Stimulated activated CD8-positive, alpha-beta memory T cell treated with anti-CD3 and anti-CD28 coated beads, Interleukin-15, amount 100 ng/mL, for 24 hours (primary cell): ENCODE measurements around the gene CFAP161.

Source experiments
- DNase-seq: peaks from one replicate; pipeline ENCODE4 v3.0.0-alpha.2; 2020; ENCODE audit warnings: low read depth

Gene CFAP161, protein sequence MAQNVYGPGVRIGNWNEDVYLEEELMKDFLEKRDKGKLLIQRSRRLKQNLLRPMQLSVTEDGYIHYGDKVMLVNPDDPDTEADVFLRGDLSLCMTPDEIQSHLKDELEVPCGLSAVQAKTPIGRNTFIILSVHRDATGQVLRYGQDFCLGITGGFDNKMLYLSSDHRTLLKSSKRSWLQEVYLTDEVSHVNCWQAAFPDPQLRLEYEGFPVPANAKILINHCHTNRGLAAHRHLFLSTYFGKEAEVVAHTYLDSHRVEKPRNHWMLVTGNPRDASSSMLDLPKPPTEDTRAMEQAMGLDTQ

DNA sequence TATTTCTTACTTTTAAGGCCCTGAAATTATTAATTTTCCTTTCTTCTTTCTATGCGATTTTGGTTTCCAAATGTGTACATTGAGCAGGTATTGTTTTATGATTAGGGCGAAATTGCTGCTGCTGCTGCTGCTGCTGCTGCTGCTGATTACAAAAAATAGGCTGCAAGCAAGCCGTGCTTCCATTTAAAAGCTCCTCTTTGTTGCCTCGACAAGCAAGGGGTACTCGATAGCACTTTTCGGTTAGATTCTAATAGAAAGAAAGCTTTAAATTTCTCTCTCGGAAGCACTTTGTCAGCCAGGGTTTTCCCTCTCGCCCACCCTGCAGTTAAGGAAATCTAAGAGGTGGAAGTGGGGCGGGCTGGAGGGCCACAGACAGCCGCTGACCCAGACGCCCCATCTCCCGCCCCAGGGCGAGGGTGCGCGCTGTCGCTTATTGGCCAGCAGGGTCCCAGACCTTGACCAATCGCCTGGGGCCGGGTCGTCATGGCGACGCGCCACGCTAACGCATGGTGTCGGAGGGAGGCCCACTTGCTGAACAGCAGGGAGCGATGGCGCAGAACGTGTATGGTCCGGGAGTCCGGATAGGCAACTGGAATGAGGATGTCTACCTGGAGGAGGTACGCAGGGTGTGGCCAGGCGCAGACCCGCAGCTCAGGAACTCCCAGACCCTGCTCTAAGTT is at the start of gene CFAP161:
CFAP161 (plus strand) TSS at position 489 of the 680 bp plus-strand sequence; CDS start at position 549, 60 bp downstream.
- no peak for DNase-seq

- DNase-seq, result no peak
Measured at GRCh38 chr15:81084716-81085115, 49.4 kb upstream of the CFAP161 start.

GRCh38 chr15:81085213-81085612 is 48.9 kb upstream of the CFAP161 start:
- DNase-seq, result no peak

DNA sequence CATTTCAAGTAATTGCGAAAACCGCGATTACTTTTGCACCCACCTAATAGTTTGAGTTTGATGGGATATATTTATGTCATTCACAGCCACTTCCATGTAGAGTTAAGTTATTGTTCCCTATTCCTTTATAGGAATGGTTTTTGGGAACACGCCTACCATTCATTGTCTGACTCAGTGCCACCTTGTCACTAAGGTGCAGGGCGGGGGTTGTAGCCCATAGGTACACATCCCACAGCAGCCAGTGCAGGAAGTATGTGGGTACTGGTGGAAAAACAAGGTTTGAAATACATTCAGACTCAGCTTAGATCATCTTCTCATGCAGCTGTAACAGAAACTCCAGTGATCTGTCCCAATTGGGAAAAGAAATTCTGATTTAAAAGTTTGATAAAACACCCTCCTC is 48.2 kb upstream of the CFAP161 start:
- no peak for DNase-seq

- no peak for DNase-seq
Measured at GRCh38 chr15:81087066-81087465, 47.0 kb upstream of the CFAP161 start.

GRCh38 chr15:81087694-81088093 is 46.4 kb upstream of the CFAP161 start:
- DNase-seq, result no peak

DNA sequence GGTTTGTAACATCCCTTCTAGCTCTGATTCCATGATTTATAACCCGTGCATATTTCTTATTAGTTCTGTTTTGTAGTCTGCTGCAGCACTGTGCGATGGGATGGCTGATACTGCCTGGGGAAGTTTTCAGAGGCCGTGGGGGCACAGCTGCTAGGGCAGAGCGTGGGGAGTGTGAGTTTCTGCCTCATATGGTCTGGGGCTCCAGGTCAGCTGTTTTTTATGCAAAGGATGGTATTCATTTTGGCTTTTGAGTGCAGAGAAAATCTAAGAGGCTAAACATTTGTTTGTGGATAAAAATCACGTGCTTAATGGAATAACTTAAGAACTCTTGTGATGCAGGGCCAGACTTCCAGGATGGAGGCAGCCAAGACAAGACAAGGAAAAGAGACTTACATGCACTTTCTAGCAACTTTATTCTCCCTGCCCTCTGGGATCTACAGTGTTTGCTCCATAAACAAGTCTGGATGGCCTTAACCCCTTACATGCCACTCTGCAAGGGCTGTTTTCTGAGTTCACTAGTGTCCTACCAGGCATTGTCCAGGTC is 45.5 kb upstream of the CFAP161 start:
- no peak for DNase-seq

DNA sequence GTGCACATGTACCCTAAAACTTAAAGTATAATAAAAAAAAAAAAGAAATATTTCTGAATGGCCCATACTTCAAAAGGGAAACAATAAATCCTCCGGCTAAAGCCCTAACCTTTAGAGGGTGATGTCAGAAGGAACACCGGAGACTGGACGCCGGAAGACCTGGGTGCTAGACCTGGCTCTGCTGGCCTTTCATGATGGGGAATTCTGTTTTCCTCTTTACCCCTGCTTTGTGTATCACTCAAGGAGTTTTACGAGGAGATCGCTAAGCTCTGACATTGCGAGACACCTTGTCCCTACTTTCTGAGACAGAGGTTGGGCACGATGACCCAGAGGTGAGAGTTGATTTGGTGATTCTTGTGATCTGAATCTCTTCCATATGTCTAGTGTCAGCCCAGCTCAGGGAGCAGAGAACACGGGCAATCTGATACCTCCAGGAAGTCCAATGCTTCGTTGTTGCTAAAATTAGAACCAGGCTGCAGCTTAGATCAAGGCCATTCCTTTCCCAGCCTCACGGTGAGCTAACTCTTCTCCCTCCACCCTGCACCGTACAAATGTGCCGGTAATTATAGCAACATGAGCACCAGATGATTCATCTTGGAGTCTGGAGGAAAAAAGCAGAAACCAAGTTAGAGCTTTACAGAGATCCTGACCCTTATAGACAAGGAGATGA is 42.0 kb upstream of the CFAP161 start:
- DNase-seq, result no peak

DNA sequence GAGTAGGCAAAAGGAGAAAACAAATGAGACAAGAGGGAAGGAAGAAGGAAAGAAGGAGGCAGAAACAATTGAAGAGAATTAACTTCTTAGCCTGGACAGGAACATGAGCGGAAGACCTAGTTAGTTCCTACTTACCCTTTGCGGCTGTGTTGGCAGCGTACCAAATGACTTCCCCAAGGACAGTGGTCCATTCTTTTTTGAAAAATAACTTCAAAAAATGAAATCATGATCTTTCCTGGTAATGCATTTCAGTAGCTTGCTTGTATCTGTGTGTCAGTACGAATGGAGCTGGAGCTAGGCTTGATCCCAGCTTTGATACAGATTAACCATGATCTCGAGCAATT is 41.5 kb upstream of the CFAP161 start:
- no peak for DNase-seq

- no peak for DNase-seq
Measured at GRCh38 chr15:81093961-81094360, 40.1 kb upstream of the CFAP161 start.

GRCh38 chr15:81095690-81096365 is 38.2 kb upstream of the CFAP161 start:
- DNase-seq, result no peak

DNA sequence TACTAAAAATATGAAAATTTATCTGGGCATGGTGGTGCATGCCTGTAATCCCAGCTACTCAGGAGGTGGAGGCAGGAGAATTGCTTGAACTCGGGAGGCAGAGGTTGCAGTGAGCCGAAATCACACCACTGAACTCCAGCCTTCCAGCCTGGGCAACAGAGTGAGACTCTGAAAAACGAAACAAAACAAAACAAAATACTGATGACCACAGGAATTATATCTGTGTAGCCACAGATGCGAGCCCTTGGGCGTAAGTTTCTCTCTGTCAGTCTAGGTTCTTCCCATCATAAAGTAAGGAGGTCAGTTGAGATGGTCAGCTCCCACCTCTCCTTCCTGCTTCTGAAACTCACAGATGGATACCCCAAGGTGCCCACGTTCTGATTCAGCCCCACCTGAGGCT is 37.7 kb upstream of the CFAP161 start:
- DNase-seq, result no peak

DNA sequence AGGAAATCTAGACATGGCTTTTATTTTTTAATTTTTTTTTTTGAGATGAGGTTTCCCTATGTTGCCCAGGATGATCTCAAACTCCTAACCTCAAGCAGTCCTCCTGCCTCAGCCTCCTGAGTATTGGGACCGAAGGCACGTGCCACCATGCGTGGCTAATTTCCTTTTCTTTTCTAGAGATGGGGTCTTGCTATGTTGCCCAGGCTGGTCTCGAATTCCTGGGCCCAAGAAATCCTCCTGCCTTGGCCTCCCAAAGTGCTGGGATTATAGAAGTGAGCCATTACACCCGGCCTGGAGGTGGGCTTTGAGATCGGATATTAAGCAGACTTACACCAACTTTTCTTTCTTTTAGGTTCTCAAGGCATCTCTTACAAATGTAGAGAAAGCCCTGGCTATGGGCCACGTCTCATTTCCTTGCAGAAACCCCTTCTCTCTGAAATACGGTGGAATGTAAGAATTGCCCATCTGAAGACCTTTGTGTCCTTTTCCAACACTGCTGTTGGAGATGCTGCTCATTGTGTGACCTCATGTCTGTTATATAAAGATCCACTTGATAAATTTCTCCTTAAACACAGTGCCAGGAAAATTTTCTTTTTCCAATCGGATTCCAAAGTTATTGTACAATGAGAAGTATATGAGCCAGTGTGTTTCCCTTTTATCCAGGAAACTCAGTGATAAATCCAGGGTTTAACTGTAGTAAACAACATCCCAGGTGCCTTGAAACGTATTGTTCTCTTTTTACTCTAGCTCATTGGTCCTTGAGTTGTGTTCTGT is 36.8 kb upstream of the CFAP161 start:
- no peak for DNase-seq

- DNase-seq, result no peak
Measured at GRCh38 chr15:81097890-81098280, 36.2 kb upstream of the CFAP161 start.

GRCh38 chr15:81098349-81098748 is 35.7 kb upstream of the CFAP161 start:
- no peak for DNase-seq

GRCh38 chr15:81098861-81099651 is 35.0 kb upstream of the CFAP161 start:
- DNase-seq, result no peak

GRCh38 chr15:81101894-81102815 is 31.9 kb upstream of the CFAP161 start:
- DNase-seq, result no peak

- DNase-seq, result no peak
Measured at GRCh38 chr15:81103857-81104256, 30.2 kb upstream of the CFAP161 start.

GRCh38 chr15:81105545-81105944 is 28.5 kb upstream of the CFAP161 start:
- no peak for DNase-seq

DNA sequence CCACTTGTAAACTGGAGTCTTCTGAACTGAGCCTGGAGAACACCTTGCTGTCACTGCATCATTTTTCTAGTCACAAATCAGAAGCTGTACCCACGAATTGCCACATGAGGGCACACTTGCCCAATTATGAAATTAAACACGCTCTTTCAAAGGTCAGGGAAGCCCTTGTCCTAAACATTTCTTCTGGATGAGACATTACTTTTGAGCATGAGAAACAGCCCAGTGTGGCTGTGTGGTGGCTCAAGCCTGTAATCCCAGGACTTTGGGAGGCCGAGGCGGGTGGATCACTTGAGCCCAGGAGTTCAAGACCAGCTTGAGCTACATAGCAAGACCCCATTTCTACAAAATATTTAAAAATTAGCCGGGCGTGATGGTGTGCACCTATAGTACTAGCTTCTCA is 27.5 kb upstream of the CFAP161 start:
- no peak for DNase-seq
